ENCODE data around the gene AXIN1. TPM values are rescaled to one million over a fixed set of nuclear protein-coding genes. Genes with fewer than 3 reads are reported as not detected.
A peak's percentile ranks its signal among the peaks of the same experiment; 100 is the strongest.

AXIN1 gene
- total and polyA plus RNA-seq, 4 donors, result 8.5 to 24.0 (median 21.7) TPM

- DNase-seq (ENCODE audit: low read depth in 4 of 6, low spot score in 6 of 6), result no peak
- H3K27me3 ChIP-seq (ENCODE audit: control insufficient read depth, insufficient read depth, low read length), result no peaks in the 10 kb centered on the region
- no peak overlapping the region for H3K4me3 ChIP-seq (ENCODE audit: low read depth, low read length)
- 83% methylated on average over 17 of the region's 17 CpGs for WGBS (ENCODE audit: insufficient coverage)
- H3K27ac ChIP-seq (ENCODE audit: low read depth, low read length), result no peak overlapping the region
- no peaks in the 10 kb centered on the region for H3K9me3 ChIP-seq (ENCODE audit: control insufficient read depth, insufficient read depth, low read length)
- peaks cover 18% of the 10 kb centered on the region for H3K4me1 ChIP-seq (ENCODE audit: control insufficient read depth, insufficient read depth, low read length)
- peaks cover 31% of the 10 kb centered on the region for H3K36me3 ChIP-seq (ENCODE audit: control insufficient read depth, insufficient read depth, low read length)
Measured at GRCh38 chr16:324201-324450, 28.4 kb downstream of the AXIN1 start.

- Histone ChIP-seq H3K27me3 (ENCODE audit: control insufficient read depth, insufficient read depth, low read length) (no peaks in the 10 kb centered on the region), H3K9me3 (ENCODE audit: control insufficient read depth, insufficient read depth, low read length) (no peaks in the 10 kb centered on the region), H3K4me1 (ENCODE audit: control insufficient read depth, insufficient read depth, low read length) (peaks cover 7% of the 10 kb centered on the region), H3K27ac (ENCODE audit: low read depth, low read length) (no peak overlapping the region), H3K4me3 (ENCODE audit: low read depth, low read length) (no peak overlapping the region), H3K36me3 (ENCODE audit: control insufficient read depth, insufficient read depth, low read length) (peaks cover 40% of the 10 kb centered on the region)
- 80% methylated on average over 9 of the region's 13 CpGs for WGBS (ENCODE audit: insufficient coverage)
- DNase-seq (ENCODE audit: low read depth in 4 of 6, low spot score in 6 of 6), result no peak
Measured at GRCh38 chr16:322476-323143, 29.9 kb downstream of the AXIN1 start.

- peaks cover 47% of the 10 kb centered on the region for H3K36me3 ChIP-seq (ENCODE audit: control insufficient read depth, insufficient read depth, low read length)
- H3K9me3 ChIP-seq (ENCODE audit: control insufficient read depth, insufficient read depth, low read length), result no peaks in the 10 kb centered on the region
- no peak for DNase-seq (ENCODE audit: low read depth in 4 of 6, low spot score in 6 of 6)
- H3K4me1 ChIP-seq (ENCODE audit: control insufficient read depth, insufficient read depth, low read length), result peaks cover 6% of the 10 kb centered on the region
- H3K4me3 ChIP-seq (ENCODE audit: low read depth, low read length), result no peak overlapping the region
- H3K27me3 ChIP-seq (ENCODE audit: control insufficient read depth, insufficient read depth, low read length), result no peaks in the 10 kb centered on the region
- H3K27ac ChIP-seq (ENCODE audit: low read depth, low read length), result no peak overlapping the region
- WGBS (ENCODE audit: insufficient coverage), result 17% methylated on average over 2 of the region's 9 CpGs
Measured at GRCh38 chr16:321532-321931, 31.0 kb downstream of the AXIN1 start.

- 100% methylated on average over 3 of the region's 5 CpGs for WGBS (ENCODE audit: insufficient coverage)
- Histone ChIP-seq H3K27ac (ENCODE audit: low read depth, low read length) (no peak overlapping the region), H3K4me1 (ENCODE audit: control insufficient read depth, insufficient read depth, low read length) (peaks cover 8% of the 10 kb centered on the region), H3K27me3 (ENCODE audit: control insufficient read depth, insufficient read depth, low read length) (no peaks in the 10 kb centered on the region), H3K9me3 (ENCODE audit: control insufficient read depth, insufficient read depth, low read length) (no peaks in the 10 kb centered on the region), H3K4me3 (ENCODE audit: low read depth, low read length) (no peak overlapping the region), H3K36me3 (ENCODE audit: control insufficient read depth, insufficient read depth, low read length) (peaks cover 43% of the 10 kb centered on the region)
- no peak for DNase-seq (ENCODE audit: low read depth in 4 of 6, low spot score in 6 of 6)
Measured at GRCh38 chr16:320206-320605, 32.3 kb downstream of the AXIN1 start.

GRCh38 chr16:318628-319027, 33.9 kb downstream of the AXIN1 start:
- no peak for DNase-seq (ENCODE audit: low read depth in 4 of 6, low spot score in 6 of 6)
- H3K27ac ChIP-seq (ENCODE audit: low read depth, low read length), result no peak overlapping the region
- 80% methylated on average over 21 of the region's 22 CpGs for WGBS (ENCODE audit: insufficient coverage)

GRCh38 chr16:317583-317982, 34.9 kb downstream of the AXIN1 start:
- DNase-seq (ENCODE audit: low read depth in 4 of 6, low spot score in 6 of 6), result no peak
- no peaks in the 10 kb centered on the region for H3K27me3 ChIP-seq (ENCODE audit: control insufficient read depth, insufficient read depth, low read length)
- no peaks in the 10 kb centered on the region for H3K9me3 ChIP-seq (ENCODE audit: control insufficient read depth, insufficient read depth, low read length)
- H3K27ac ChIP-seq (ENCODE audit: low read depth, low read length), result no peak overlapping the region
- H3K36me3 ChIP-seq (ENCODE audit: control insufficient read depth, insufficient read depth, low read length), result peaks cover 50% of the 10 kb centered on the region
- H3K4me3 ChIP-seq (ENCODE audit: low read depth, low read length), result no peak overlapping the region
- WGBS (ENCODE audit: insufficient coverage), result 74% methylated on average over 5 of the region's 5 CpGs
- peaks cover 13% of the 10 kb centered on the region for H3K4me1 ChIP-seq (ENCODE audit: control insufficient read depth, insufficient read depth, low read length)

More at GRCh38 chr16:318628-319027, 33.9 kb downstream of the AXIN1 start:
- H3K4me3 ChIP-seq (ENCODE audit: low read depth, low read length), result no peak overlapping the region
- peaks cover 39% of the 10 kb centered on the region for H3K36me3 ChIP-seq (ENCODE audit: control insufficient read depth, insufficient read depth, low read length)
- H3K4me1 ChIP-seq (ENCODE audit: control insufficient read depth, insufficient read depth, low read length), result peaks cover 13% of the 10 kb centered on the region
- no peaks in the 10 kb centered on the region for H3K9me3 ChIP-seq (ENCODE audit: control insufficient read depth, insufficient read depth, low read length)
- H3K27me3 ChIP-seq (ENCODE audit: control insufficient read depth, insufficient read depth, low read length), result no peaks in the 10 kb centered on the region

- no peak overlapping the region for H3K27ac ChIP-seq (ENCODE audit: low read depth, low read length)
- WGBS (ENCODE audit: insufficient coverage), result 87% methylated on average over 11 of the region's 19 CpGs
- H3K9me3 ChIP-seq (ENCODE audit: control insufficient read depth, insufficient read depth, low read length), result no peaks in the 10 kb centered on the region
- peaks cover 51% of the 10 kb centered on the region for H3K36me3 ChIP-seq (ENCODE audit: control insufficient read depth, insufficient read depth, low read length)
- peaks cover 13% of the 10 kb centered on the region for H3K4me1 ChIP-seq (ENCODE audit: control insufficient read depth, insufficient read depth, low read length)
- no peaks in the 10 kb centered on the region for H3K27me3 ChIP-seq (ENCODE audit: control insufficient read depth, insufficient read depth, low read length)
- DNase-seq (ENCODE audit: low read depth in 4 of 6, low spot score in 6 of 6), result no peak
- H3K4me3 ChIP-seq (ENCODE audit: low read depth, low read length), result no peak overlapping the region
Measured at GRCh38 chr16:316741-317464, 35.6 kb downstream of the AXIN1 start.

GRCh38 chr16:314795-315299, 37.7 kb downstream of the AXIN1 start:
- Histone ChIP-seq H3K27me3 (ENCODE audit: control insufficient read depth, insufficient read depth, low read length) (no peaks in the 10 kb centered on the region), H3K4me3 (ENCODE audit: low read depth, low read length) (no peak overlapping the region), H3K9me3 (ENCODE audit: control insufficient read depth, insufficient read depth, low read length) (no peaks in the 10 kb centered on the region), H3K4me1 (ENCODE audit: control insufficient read depth, insufficient read depth, low read length) (peaks cover 15% of the 10 kb centered on the region), H3K36me3 (ENCODE audit: control insufficient read depth, insufficient read depth, low read length) (peaks cover 64% of the 10 kb centered on the region), H3K27ac (ENCODE audit: low read depth, low read length) (no peak overlapping the region)
- peak in 1 of 6 donors; percentile 78 for DNase-seq (ENCODE audit: low read depth in 4 of 6, low spot score in 6 of 6)
- WGBS (ENCODE audit: insufficient coverage), result 40% methylated on average over 11 of the region's 14 CpGs

GRCh38 chr16:314351-314750, 38.2 kb downstream of the AXIN1 start:
- no peak overlapping the region for H3K4me3 ChIP-seq (ENCODE audit: low read depth, low read length)

GRCh38 chr16:311725-312124, 40.8 kb downstream of the AXIN1 start:
- no peak for DNase-seq (ENCODE audit: low read depth in 4 of 6, low spot score in 6 of 6)
- peaks cover 73% of the 10 kb centered on the region for H3K36me3 ChIP-seq (ENCODE audit: control insufficient read depth, insufficient read depth, low read length)
- H3K27me3 ChIP-seq (ENCODE audit: control insufficient read depth, insufficient read depth, low read length), result no peaks in the 10 kb centered on the region
- H3K27ac ChIP-seq (ENCODE audit: low read depth, low read length), result no peak overlapping the region
- H3K9me3 ChIP-seq (ENCODE audit: control insufficient read depth, insufficient read depth, low read length), result no peaks in the 10 kb centered on the region
- 100% methylated on average over 15 of the region's 15 CpGs for WGBS (ENCODE audit: insufficient coverage)
- H3K4me1 ChIP-seq (ENCODE audit: control insufficient read depth, insufficient read depth, low read length), result peaks cover 21% of the 10 kb centered on the region
- H3K4me3 ChIP-seq (ENCODE audit: low read depth, low read length), result no peak overlapping the region

More at GRCh38 chr16:314351-314750, 38.2 kb downstream of the AXIN1 start:
- 84% methylated on average over 14 of the region's 16 CpGs for WGBS (ENCODE audit: insufficient coverage)
- Histone ChIP-seq H3K9me3 (ENCODE audit: control insufficient read depth, insufficient read depth, low read length) (no peaks in the 10 kb centered on the region), H3K36me3 (ENCODE audit: control insufficient read depth, insufficient read depth, low read length) (peaks cover 66% of the 10 kb centered on the region), H3K27me3 (ENCODE audit: control insufficient read depth, insufficient read depth, low read length) (no peaks in the 10 kb centered on the region), H3K27ac (ENCODE audit: low read depth, low read length) (no peak overlapping the region), H3K4me1 (ENCODE audit: control insufficient read depth, insufficient read depth, low read length) (peaks cover 16% of the 10 kb centered on the region)
- no peak for DNase-seq (ENCODE audit: low read depth in 4 of 6, low spot score in 6 of 6)
